ENCODE results near the gene KMT2E. TPM values are rescaled to one million over a fixed set of nuclear protein-coding genes. Genes with fewer than 3 reads are reported as not detected.

KMT2E gene, protein sequence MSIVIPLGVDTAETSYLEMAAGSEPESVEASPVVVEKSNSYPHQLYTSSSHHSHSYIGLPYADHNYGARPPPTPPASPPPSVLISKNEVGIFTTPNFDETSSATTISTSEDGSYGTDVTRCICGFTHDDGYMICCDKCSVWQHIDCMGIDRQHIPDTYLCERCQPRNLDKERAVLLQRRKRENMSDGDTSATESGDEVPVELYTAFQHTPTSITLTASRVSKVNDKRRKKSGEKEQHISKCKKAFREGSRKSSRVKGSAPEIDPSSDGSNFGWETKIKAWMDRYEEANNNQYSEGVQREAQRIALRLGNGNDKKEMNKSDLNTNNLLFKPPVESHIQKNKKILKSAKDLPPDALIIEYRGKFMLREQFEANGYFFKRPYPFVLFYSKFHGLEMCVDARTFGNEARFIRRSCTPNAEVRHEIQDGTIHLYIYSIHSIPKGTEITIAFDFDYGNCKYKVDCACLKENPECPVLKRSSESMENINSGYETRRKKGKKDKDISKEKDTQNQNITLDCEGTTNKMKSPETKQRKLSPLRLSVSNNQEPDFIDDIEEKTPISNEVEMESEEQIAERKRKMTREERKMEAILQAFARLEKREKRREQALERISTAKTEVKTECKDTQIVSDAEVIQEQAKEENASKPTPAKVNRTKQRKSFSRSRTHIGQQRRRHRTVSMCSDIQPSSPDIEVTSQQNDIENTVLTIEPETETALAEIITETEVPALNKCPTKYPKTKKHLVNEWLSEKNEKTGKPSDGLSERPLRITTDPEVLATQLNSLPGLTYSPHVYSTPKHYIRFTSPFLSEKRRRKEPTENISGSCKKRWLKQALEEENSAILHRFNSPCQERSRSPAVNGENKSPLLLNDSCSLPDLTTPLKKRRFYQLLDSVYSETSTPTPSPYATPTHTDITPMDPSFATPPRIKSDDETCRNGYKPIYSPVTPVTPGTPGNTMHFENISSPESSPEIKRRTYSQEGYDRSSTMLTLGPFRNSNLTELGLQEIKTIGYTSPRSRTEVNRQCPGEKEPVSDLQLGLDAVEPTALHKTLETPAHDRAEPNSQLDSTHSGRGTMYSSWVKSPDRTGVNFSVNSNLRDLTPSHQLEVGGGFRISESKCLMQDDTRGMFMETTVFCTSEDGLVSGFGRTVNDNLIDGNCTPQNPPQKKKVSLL (N-terminal part only)
- polyA plus RNA-seq, result 53.0 TPM
- long read RNA-seq, donor 1, partial matches to known transcripts, result 5 of 5 reads
- long read RNA-seq, donor 1, other reads (novel, unspliced or antisense), result 0 of 5 reads
- long read RNA-seq, donor 2, partial matches to known transcripts, result 7 of 9 reads
- long read RNA-seq, donor 2, other reads (novel, unspliced or antisense), result 0 of 9 reads
- long read RNA-seq, donor 3, partial matches to known transcripts, result 58 of 61 reads
- long read RNA-seq, donor 3, other reads (novel, unspliced or antisense), result 0 of 61 reads
- long read RNA-seq, donor 4, partial matches to known transcripts, result 0 of 1 reads
- long read RNA-seq, donor 4, other reads (novel, unspliced or antisense), result 0 of 1 reads
- long read RNA-seq, donor 5, result 0 reads
- long read RNA-seq, donor 6, partial matches to known transcripts, result 0 of 2 reads
- long read RNA-seq, donor 6, other reads (novel, unspliced or antisense), result 0 of 2 reads
- long read RNA-seq, donor 7, partial matches to known transcripts, result 0 of 4 reads
- long read RNA-seq, donor 7, other reads (novel, unspliced or antisense), result 0 of 4 reads
- long read RNA-seq, donor 8, partial matches to known transcripts, result 10 of 15 reads
- long read RNA-seq, donor 8, other reads (novel, unspliced or antisense), result 0 of 15 reads
- long read RNA-seq, donor 9, partial matches to known transcripts, result 0 of 1 reads
- long read RNA-seq, donor 9, other reads (novel, unspliced or antisense), result 0 of 1 reads
- long read RNA-seq, donor 10, partial matches to known transcripts, result 41 of 41 reads
- long read RNA-seq, donor 10, other reads (novel, unspliced or antisense), result 0 of 41 reads
- long read RNA-seq, donor 11, partial matches to known transcripts, result 5 of 5 reads
- long read RNA-seq, donor 11, other reads (novel, unspliced or antisense), result 0 of 5 reads

DNA sequence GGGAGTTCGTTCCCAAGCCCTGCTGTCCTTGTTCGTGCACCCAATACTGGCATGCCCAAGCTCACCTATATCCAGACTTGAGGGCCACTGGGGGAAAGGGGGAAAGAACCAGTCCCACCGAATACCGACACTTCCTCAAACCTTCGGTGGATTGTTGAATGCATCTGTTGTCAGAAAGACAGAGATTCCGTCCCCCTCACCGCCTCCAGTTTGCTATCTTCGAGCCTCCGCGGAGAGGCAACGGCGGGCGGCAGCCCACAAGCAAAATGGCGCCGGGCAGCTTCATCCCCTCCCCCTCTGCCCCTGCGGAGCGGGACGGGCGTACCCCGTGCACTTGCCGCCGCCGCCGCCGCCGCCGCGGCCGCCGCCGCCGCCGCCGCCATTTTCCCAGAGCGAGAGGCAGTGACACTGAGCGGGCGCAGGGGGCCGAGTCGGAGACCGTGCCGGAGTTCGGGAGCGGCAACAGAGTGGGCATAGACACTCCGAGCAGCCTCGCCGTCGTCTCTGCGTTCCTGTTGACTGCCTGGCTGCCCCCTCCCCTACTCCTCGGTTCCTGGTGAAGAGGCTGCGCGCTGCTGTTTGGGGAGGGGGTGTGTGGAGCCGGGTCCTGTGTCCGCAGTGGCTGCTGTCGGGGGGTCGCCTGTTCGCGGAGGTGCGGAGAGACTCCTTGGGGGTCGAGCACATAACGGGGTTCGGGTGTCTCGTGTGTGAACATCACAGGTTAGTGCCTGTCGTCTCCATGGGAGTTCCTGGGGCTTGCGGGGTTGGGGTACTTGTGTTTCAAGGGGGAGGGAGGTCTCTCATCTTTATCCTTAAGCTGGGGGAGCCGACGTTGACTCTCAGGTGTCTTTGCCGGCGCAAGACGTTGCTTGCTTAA, at the start of gene KMT2E:
KMT2E (plus strand) TSS at position 390 of the 877 bp plus-strand sequence. CDS start 26,748 bp downstream, outside the sequence.
- WGBS (ENCODE audit: insufficient coverage, low lambda C conversion rate), result no CpG with 5 or more reads among the region's 69 CpGs
- Histone ChIP-seq H3K27me3 (ENCODE audit: control insufficient read depth, insufficient read depth, low read length) (no peaks in the 10 kb centered on the region), H3K27ac (ENCODE audit: low read length) (peak within 1 kb of the TSS; percentile 99), H3K36me3 (ENCODE audit: control insufficient read depth, insufficient read depth, low read length) (no peaks in the 10 kb centered on the region), H3K9me3 (ENCODE audit: control insufficient read depth, low read depth, low read length) (no peaks in the 10 kb centered on the region), H3K4me1 (ENCODE audit: control insufficient read depth, insufficient read depth, low read length) (no peaks in the 10 kb centered on the region), H3K4me3 (ENCODE audit: low read length) (peak within 1 kb of the TSS; percentile 95)
- DNase-seq, result peak; percentile 79 to 92

DNA sequence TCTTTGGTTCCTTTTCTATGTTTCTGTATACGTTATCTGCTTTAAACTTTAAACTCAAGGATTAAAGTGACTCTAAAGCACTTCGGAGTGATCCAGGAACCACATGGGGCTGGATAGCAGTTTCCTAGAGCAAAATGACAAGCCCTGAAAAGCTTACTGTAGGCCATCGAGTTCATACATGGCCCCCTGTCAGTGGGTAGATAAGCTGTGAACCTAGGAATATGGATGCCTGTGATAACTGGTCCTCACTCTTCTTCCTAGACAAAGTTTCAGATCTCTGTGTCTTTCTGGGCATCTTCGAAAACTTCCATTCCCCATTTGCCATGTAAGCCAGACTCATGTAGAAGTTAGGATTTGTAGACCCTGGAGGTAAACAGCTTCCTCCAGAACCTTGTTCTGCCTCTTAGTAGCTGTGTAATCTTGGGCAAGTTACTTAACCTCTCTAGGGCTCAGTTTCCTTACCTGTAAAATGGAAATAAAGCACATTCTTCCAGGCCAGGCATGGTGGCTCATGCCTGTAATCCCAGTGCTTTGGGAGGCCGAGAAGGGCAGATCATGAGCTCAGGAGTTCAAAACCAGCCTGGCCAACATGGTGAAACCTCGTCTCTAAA, 49.3 kb upstream of the KMT2E start:
- no peak for DNase-seq
- Histone ChIP-seq H3K36me3 (ENCODE audit: control insufficient read depth, insufficient read depth, low read length) (no peaks in the 10 kb centered on the region), H3K9me3 (ENCODE audit: control insufficient read depth, low read depth, low read length) (no peaks in the 10 kb centered on the region), H3K27ac (ENCODE audit: low read length) (no peak overlapping the region), H3K4me1 (ENCODE audit: control insufficient read depth, insufficient read depth, low read length) (peaks cover 19% of the 10 kb centered on the region), H3K27me3 (ENCODE audit: control insufficient read depth, insufficient read depth, low read length) (no peaks in the 10 kb centered on the region), H3K4me3 (ENCODE audit: low read length) (no peak overlapping the region)
- no CpG with 5 or more reads among the region's 6 CpGs for WGBS (ENCODE audit: insufficient coverage, low lambda C conversion rate)

DNA sequence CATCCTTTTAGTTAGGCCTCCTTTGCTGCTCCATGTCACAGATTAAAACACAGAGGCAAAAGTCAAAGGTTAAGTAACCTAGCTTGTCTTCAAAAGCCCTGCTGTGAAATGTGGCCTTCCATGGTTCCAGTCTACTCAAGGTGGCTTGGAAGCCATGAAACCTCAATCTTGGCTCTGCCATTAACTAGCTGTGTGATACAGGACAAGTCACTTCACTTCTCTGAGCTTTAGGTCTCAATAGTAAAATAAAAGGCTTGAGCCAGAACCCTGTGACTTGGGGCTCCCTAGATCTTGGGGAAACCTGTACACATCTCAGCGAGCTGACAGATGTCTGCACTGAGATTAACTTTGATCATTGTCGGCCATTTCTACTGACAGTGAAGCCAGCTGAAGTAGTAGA, 48.0 kb upstream of the KMT2E start:
- no peaks in the 10 kb centered on the region for H3K36me3 ChIP-seq (ENCODE audit: control insufficient read depth, insufficient read depth, low read length)
- WGBS (ENCODE audit: insufficient coverage, low lambda C conversion rate), result no CpG with 5 or more reads among the region's 2 CpGs
- no peak overlapping the region for H3K27ac ChIP-seq (ENCODE audit: low read length)
- no peaks in the 10 kb centered on the region for H3K9me3 ChIP-seq (ENCODE audit: control insufficient read depth, low read depth, low read length)
- no peak overlapping the region for H3K4me3 ChIP-seq (ENCODE audit: low read length)
- DNase-seq, result no peak
- H3K27me3 ChIP-seq (ENCODE audit: control insufficient read depth, insufficient read depth, low read length), result no peaks in the 10 kb centered on the region
- peaks cover 15% of the 10 kb centered on the region for H3K4me1 ChIP-seq (ENCODE audit: control insufficient read depth, insufficient read depth, low read length)

DNA sequence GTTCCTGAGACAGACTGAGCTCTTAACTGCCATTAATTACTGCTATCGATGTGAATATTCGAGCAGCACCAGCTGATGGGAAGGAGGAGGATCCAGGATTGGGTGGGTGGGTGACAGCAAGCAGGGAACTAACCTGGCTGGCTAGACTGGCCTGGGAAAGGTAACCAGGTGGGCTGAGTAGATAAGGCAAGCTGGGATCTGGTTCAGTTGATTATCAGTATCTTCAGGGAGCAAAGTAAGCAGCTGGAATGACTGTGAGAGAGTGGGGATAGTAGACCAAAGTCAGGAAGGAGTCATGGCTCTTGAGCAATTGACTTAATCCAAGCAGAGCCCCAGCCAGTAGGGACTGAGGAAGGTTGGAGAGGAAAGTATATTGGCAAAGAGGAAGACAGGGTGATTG, 46.9 kb upstream of the KMT2E start:
- Histone ChIP-seq H3K27me3 (ENCODE audit: control insufficient read depth, insufficient read depth, low read length) (no peaks in the 10 kb centered on the region), H3K27ac (ENCODE audit: low read length) (peak overlapping the region; percentile 15), H3K4me3 (ENCODE audit: low read length) (no peak overlapping the region), H3K9me3 (ENCODE audit: control insufficient read depth, low read depth, low read length) (no peaks in the 10 kb centered on the region), H3K4me1 (ENCODE audit: control insufficient read depth, insufficient read depth, low read length) (peaks cover 18% of the 10 kb centered on the region), H3K36me3 (ENCODE audit: control insufficient read depth, insufficient read depth, low read length) (no peaks in the 10 kb centered on the region)
- WGBS (ENCODE audit: insufficient coverage, low lambda C conversion rate), result no CpG with 5 or more reads among the region's 2 CpGs
- DNase-seq, result peak in 1 of 2 donors; percentile 64

DNA sequence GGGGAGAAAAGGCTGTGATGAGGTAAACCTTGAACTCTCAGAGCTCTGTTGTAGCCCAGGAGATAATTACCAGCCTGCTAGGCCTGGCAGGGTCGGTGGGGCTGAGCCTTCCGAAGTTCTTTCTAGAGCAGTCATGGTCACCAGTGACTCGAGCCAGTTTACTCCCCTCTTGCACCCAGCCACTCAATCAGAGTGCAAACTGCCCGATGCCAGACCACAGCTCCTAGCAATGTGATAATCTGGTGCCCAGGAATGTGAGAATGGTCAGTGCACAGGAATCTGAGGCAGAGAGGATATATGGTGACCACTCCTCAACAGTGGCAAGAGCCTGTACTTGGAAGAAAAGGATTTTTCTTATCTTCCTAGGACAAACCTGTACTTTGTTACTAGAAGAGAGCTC, 46.4 kb upstream of the KMT2E start:
- H3K27me3 ChIP-seq (ENCODE audit: control insufficient read depth, insufficient read depth, low read length), result no peaks in the 10 kb centered on the region
- peaks cover 19% of the 10 kb centered on the region for H3K4me1 ChIP-seq (ENCODE audit: control insufficient read depth, insufficient read depth, low read length)
- H3K36me3 ChIP-seq (ENCODE audit: control insufficient read depth, insufficient read depth, low read length), result no peaks in the 10 kb centered on the region
- H3K27ac ChIP-seq (ENCODE audit: low read length), result peak overlapping the region; percentile 15
- H3K4me3 ChIP-seq (ENCODE audit: low read length), result no peak overlapping the region
- H3K9me3 ChIP-seq (ENCODE audit: control insufficient read depth, low read depth, low read length), result no peaks in the 10 kb centered on the region
- peak in 1 of 2 donors; percentile 49 for DNase-seq
- no CpG with 5 or more reads among the region's 4 CpGs for WGBS (ENCODE audit: insufficient coverage, low lambda C conversion rate)

DNA sequence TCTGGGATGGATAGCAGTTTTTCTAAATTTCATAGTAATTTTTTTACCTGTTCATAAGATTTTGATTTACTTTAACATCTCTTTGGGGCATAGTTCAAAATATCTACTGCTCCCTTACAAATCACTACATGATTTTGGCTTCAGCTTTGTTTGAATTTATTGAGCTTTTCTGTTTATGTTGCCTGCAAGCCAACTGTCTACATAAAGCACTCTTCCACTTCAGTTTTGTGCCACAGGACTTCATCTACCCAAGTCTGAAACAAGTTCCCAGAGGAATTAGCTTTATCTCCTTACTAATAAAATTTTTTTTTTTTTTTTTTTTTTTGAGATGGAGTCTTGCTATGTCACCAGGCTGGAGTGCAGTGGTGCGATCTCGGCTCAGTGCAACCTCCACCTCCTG, 45.4 kb upstream of the KMT2E start:
- H3K9me3 ChIP-seq (ENCODE audit: control insufficient read depth, low read depth, low read length), result no peaks in the 10 kb centered on the region
- H3K36me3 ChIP-seq (ENCODE audit: control insufficient read depth, insufficient read depth, low read length), result no peaks in the 10 kb centered on the region
- H3K4me3 ChIP-seq (ENCODE audit: low read length), result no peak overlapping the region
- H3K27me3 ChIP-seq (ENCODE audit: control insufficient read depth, insufficient read depth, low read length), result no peaks in the 10 kb centered on the region
- H3K27ac ChIP-seq (ENCODE audit: low read length), result no peak overlapping the region
- WGBS (ENCODE audit: insufficient coverage, low lambda C conversion rate), result no CpG with 5 or more reads among the region's 2 CpGs
- no peak for DNase-seq
- peaks cover 19% of the 10 kb centered on the region for H3K4me1 ChIP-seq (ENCODE audit: control insufficient read depth, insufficient read depth, low read length)

DNA sequence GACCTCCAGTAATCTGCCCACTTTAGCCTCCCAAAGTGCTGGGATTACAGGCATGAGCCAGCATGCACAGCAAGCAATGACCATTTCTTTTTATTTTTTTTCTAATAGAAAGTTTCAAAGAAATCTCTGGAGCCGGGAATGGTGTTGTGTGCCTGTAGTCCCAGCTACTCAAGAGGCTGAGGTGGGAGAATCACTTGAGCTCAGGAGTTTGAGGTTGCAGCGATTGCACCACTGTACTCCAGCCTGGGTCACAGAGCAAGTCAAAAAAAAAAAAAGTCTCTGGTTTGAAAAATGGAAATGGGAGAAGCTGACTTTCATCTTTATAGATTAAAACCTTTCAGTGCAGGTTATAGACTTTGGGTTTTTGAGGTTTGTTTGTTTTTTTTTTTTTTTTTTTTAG, 44.8 kb upstream of the KMT2E start:
- H3K9me3 ChIP-seq (ENCODE audit: control insufficient read depth, low read depth, low read length), result no peaks in the 10 kb centered on the region
- 83% methylated on average over 1 of the region's 2 CpGs for WGBS (ENCODE audit: insufficient coverage, low lambda C conversion rate)
- H3K27ac ChIP-seq (ENCODE audit: low read length), result no peak overlapping the region
- no peak overlapping the region for H3K4me3 ChIP-seq (ENCODE audit: low read length)
- H3K27me3 ChIP-seq (ENCODE audit: control insufficient read depth, insufficient read depth, low read length), result no peaks in the 10 kb centered on the region
- H3K4me1 ChIP-seq (ENCODE audit: control insufficient read depth, insufficient read depth, low read length), result peaks cover 19% of the 10 kb centered on the region
- DNase-seq, result no peak
- no peaks in the 10 kb centered on the region for H3K36me3 ChIP-seq (ENCODE audit: control insufficient read depth, insufficient read depth, low read length)

DNA sequence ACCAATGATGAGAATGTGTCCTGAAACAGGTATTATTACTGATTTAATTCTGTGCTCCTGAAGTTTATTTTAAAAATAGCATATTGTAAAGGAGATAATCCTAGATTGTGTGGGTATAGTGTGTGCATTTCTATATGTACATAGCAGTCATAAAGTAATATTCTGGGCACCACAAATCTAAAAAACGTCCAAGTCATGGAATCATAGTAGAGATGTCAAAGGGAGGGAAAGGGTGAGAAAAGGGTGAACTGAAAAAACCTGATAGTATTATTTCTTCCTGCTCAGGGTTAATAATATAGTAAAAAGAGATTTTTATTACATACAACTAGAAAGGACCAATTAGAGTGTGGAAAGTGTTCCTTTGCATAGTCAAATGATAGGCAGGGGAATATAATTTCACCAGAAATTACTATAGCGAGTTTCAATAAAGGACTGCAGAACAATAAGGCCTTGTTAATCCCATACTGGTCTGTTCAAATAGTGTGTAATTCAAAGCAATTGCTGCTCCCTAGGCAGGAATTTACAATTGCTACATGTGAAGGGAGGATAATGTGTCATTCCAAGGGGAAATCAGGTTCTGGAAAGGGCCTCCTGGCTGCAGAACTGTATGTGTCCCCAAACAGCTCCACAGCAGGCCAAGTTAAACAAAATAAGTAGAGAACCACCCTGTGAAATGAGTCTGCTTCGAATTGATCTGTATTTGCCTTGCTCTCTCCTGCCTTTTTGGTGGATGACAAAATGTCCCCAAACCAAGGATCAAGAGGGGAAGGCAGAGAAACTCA, 42.5 kb upstream of the KMT2E start:
- Histone ChIP-seq H3K4me1 (ENCODE audit: control insufficient read depth, insufficient read depth, low read length) (peaks cover 15% of the 10 kb centered on the region), H3K4me3 (ENCODE audit: low read length) (no peak overlapping the region), H3K27ac (ENCODE audit: low read length) (peak overlapping the region; percentile 56), H3K36me3 (ENCODE audit: control insufficient read depth, insufficient read depth, low read length) (no peaks in the 10 kb centered on the region), H3K27me3 (ENCODE audit: control insufficient read depth, insufficient read depth, low read length) (no peaks in the 10 kb centered on the region), H3K9me3 (ENCODE audit: control insufficient read depth, low read depth, low read length) (no peaks in the 10 kb centered on the region)
- DNase-seq, result peak; percentile 55 to 82
- WGBS (ENCODE audit: insufficient coverage, low lambda C conversion rate), result no CpG with 5 or more reads among the region's 3 CpGs
